GM12872 (cell line): Measurements from ENCODE around the gene NLRC5.

Experiments used
- CTCF ChIP-seq: IDR thresholded peaks from 3 replicates; pipeline ENCODE4 v1.5.1; 2011; ENCODE audit warnings: low read depth, mild to moderate bottlenecking, low read length, moderate library complexity; ENCODE audit not compliant: insufficient read depth

The NLRC5 gene

DNA sequence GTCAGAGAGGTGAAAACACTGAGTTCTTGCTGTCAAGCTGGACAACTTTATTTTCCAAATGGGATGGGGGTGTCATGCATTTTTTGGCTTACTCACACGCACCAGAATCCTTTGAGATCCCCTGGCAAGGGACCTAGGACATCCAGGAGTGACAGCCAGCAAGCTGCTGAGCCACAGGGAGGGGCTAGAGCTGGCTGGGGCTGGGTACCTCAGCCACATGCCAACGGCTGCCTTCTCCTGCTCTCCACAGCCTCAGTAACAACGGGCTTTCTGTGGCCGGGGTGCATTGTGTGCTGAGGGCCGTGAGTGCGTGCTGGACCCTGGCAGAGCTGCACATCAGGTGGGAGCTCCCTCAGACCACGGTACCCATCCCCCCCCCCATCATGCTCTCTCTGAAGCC, 47.6 kb downstream of the NLRC5 start:
- TF ChIP-seq CTCF: no peak

GRCh38 chr16:57038166-57038565, 48.8 kb downstream of the NLRC5 start:
- no peak for TF ChIP-seq CTCF

DNA sequence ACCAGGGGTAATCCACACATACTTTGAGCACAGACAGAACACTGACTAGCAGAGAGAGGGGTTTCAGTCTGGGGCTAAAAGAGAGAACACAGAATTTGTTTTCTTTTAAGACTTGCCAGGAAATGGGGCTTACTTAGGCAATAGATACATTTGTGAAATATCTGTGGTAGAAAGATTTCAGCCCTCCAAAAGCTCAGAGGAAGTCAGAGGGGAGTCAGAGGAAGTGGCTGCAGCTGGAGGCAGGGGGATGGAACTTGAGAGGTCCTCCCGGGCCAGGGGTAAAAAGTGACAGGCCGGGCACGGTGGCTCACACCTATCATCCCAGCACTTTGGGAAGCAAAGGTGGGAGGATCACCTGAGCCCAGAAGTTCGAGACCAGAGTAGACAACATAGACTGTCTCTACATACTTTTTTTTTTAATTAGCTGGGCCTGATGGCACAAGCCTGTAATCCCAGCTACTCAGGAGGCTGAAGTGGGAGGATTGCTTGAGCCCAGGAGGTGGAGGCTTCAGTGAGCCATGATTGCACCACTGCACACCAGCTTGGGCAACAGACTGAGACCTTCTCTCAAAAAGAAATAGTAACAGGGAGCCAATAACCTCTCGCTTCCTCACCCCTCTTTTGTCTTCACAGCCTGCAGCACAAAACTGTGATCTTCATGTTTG, 49.9 kb downstream of the NLRC5 start:
- no peak for TF ChIP-seq CTCF

- TF ChIP-seq CTCF: no peak
These were observed 52.1 kb downstream of the NLRC5 start for GRCh38 chr16:57041182-57042156.

GRCh38 chr16:57042157-57043111, 53.1 kb downstream of the NLRC5 start:
- no peak for TF ChIP-seq CTCF

DNA sequence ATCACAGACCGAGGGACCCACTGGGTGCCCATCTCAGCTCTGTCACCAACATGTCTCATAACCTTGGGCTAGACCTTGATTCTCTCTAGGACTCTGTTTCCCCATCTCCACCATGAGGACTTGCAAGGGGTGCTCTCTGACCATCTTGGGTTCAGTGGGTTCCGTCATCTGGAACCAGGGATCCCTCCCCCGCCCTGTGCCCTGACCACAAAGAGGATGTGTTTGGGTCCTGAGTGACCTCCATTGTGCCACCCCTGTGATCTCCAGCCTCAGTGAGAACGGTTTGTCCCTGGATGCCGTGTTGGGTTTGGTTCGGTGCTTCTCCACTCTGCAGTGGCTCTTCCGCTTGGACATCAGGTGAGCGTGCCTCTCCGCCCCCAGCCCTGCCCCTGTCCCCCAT, 53.9 kb downstream of the NLRC5 start:
- no peak for TF ChIP-seq CTCF
